Fibroblast of villous mesenchyme (primary cell): ENCODE data around the gene HOXA3. TPM values are rescaled to one million over a fixed set of nuclear protein-coding genes. Genes with fewer than 3 reads are reported as not detected.

Experiments used
- DNase-seq: peaks from one replicate; pipeline ENCODE4 v3.0.0-alpha.2; 2010; ENCODE audit warnings: low read depth
- H3K4me3 ChIP-seq: 2 replicates; pipeline ENCODE4 v1.5.1; 2011; ENCODE audit warnings: low read depth, mild to moderate bottlenecking, low read length
- CTCF ChIP-seq: IDR thresholded peaks from 2 replicates; pipeline ENCODE4 v1.5.1; 2012; ENCODE audit warnings: low read depth, mild to moderate bottlenecking, low read length; ENCODE audit not compliant: insufficient read depth
- total RNA-seq: library from RNA; depleted of rRNA; stranded (reverse); fragments of >200 nt; gene quantifications from 2 replicates; pipeline ENCODE4 v1.2.3, GENCODE V29; 2012

Gene HOXA3
- total RNA-seq, 1 donor, result 11.7 TPM

GRCh38 chr7:27116962-27117886 is 35.2 kb downstream of the HOXA3 start:
- DNase-seq, result no peak
- TF ChIP-seq CTCF, result no peak
- no peak overlapping the region for H3K4me3 ChIP-seq

GRCh38 chr7:27116031-27116961 is 36.1 kb downstream of the HOXA3 start:
- H3K4me3 ChIP-seq, result peak overlapping the region; percentile 9
- no peak for DNase-seq
- TF ChIP-seq CTCF, result no peak

GRCh38 chr7:27115221-27116026 is 37.0 kb downstream of the HOXA3 start:
- peak; percentile 88 for DNase-seq
- no peak for TF ChIP-seq CTCF
- H3K4me3 ChIP-seq, result peak overlapping the region; percentile 18

GRCh38 chr7:27114881-27115220 is 37.5 kb downstream of the HOXA3 start:
- DNase-seq, result no peak
- H3K4me3 ChIP-seq, result no peak overlapping the region
- no peak for TF ChIP-seq CTCF

- H3K4me3 ChIP-seq, result peak overlapping the region; percentile 12
- no peak for DNase-seq
- TF ChIP-seq CTCF, result no peak
Observed at GRCh38 chr7:27113991-27114769, 38.2 kb downstream of the HOXA3 start.
